HG03066 (cell line): ENCODE data around the gene COX6B2.
"Not testable (repeated sequence)": the region's sequence is repeated elsewhere in the genome, so short reads cannot be mapped to it uniquely, and the experiment has no call there.

Experiments
- ATAC-seq: cut with Tn5 transposase; IDR thresholded peaks from one replicate; pipeline ENCODE4 v1.9.1; 2021; ENCODE audit warnings: low read depth; ENCODE audit not compliant: unreplicated experiment

COX6B2 gene

DNA sequence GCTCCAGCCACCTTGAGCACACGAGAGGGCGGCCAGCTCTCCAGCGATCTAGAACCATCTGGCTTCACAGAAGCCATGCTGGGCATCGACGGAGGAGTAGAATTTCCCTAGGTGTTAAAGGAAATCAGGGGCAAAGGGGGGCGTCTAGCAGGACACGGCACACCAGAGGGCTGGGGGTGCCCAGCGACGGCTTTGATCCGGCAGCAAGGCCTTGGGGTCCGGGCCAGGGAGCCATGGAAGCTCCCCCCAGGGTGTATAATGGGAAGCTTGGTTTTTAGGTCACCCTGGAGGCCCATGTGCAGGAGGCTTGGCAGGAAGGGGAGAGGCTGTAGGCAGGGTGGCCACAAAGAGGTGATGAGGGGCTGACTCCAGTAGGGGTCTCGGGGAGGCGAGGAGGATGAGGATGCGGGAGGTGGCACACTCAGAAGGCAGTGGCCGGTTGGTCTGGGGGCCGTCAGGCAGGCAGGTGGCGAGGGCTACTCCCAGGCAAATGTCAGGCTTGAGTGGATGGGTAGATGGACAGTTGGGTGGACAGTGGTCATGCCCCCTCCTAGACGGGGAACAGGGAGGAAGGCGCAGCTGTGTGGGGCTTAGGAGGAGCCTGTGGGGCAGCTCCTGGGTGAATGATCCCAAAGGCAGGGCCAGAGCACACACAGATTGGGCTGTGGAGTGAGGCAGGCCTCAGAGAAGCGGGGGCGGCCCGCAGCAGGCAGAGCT lies 9.3 kb downstream of the COX6B2 start:
- ATAC-seq: no peak

DNA sequence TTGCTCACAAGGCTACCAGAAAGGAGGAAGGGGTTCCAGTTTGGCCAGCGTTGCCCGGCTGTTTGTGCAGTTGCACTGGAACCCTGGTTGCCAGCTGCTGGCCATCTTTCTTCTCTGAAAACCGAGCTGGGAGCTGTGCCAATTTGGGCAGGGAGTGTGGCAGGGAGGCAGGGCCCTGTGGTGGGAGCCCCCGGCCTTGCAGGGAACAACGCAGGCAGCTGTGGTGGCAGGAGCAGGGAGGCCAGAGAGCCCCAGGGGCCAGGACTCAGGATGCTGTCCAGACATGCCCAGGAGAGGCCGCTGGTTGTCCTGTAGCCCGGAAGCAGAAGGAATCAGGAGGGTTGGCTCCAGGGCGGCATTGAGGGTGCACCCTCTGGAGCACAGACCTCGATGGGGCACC lies 10.1 kb downstream of the COX6B2 start:
- no peak for ATAC-seq

DNA sequence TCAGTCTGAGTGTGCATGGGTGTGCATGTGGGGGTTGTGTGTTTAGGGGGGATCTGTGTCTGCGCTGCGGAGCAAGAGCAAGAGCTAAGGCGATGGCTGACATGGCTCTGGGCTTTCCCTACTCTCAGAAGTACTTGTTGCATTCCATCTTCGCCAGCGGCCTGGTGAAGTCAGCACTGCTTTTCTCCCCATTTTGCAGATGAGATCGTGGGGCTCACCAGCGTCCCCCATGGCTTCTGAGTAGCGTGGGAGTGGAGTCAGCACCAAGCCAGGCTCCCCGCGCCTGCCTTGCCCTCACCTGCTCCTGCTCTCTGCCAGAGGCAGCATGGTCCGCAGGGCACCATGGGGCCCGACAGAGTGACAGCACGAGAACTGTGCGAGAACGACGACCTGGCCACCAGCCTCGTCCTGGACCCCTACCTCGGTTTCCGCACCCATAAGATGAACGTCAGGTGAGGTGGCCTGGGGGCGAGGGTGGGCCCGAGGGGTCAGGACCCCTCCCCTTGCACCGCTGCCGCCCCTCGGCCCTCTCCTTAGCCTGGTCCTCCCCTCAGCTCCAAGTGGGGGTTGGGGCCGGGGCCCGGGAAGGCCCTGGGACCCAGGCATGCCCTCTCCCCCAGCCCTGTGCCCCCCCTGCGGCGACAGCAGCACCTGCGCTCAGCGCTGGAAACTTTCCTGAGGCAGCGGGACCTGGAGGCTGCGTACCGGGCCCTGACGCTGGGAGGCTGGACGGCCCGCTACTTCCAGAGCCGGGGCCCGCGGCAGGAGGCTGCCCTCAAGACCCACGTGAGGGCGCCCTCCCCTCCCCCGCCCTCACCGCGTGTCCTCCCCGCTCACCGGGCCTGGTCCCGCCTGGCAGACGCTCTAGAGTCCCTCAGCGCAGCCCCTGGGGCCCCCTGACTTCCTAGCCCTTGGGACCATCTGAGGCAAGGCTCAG lies 12.7 kb downstream of the COX6B2 start:
- ATAC-seq: no peak

DNA sequence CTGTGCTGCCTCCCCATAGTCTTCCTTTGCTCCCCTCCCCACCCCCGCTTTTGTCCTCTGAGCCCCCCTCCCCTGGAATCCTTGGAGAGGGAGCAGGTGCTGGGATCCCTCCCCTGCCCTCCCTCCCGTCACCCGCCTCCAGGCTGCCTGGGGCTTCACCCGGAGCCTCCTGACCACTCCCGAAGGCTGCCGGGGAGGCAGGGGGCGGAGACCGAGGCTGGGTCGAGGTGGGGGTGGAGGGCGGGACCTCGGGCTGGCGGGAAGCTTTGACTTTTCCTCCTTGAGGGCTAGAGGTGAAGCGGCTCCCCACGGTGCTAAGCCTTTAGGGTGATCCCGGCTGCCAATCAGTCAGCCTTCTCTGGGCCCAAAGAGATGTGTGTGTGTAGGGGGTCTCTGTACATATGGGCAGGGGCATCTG lies 13.3 kb downstream of the COX6B2 start:
- no peak for ATAC-seq

DNA sequence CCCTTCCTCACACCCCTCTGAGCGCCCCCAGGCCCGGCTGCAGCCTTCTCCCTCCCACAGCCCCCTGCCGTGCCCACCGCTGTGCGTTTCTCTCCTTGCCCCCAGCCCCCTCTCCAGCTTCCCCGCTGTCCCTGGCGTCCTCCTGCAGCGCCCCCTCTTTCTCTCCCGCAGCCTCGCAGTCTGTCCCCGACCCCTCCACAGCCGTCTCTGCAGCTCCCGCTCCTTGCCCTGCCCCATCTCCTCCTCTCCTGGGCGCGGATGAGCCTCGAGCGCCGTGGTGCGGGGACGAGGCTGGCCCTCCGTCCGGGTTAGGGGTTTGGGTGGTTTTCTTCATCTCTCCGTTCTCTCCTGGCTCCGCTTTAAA lies 13.8 kb downstream of the COX6B2 start:
- ATAC-seq: no peak

DNA sequence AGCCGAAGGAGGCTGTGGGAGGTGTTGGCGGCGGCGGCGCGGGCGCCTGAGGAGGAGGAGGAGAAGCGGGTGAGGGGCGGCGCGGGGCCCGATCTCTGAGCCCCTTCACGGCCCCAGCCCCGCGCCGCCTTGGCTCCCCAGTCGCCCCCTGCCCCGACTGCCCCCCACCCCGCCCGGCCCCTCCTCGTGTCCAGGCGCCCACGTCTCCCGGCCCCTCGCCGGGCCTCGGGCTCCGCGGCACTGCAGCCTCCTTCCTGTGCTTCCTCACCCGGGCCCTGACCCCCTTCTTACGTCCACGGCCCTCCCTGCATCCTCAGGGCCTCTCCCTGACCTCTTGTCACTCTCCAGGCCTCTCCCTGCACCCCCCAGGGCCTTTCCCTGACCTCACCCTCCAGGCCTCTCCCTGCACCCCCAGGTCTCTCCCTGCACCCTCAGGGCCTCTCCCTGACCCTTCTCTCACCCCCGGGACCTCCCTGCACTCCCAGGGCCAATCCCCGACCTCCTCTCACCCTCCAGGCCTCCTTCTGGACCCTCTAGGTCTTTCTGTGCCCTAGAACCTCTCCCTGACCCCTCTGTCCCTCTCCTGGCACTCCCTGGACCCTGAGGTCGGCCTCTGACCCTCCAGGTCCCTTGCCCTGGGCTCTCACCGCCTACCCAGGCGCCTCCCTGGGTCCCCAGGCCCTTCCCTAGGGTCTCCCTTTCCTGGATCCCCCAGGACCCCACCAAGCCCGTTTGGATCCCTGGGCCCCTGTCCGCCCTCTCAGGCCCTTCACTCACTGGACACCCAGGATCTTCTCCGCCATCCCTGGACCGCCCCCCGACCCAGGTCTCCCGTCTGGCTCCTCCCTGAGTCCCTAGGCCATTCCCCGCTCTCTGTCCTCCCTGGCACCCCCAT lies 14.4 kb downstream of the COX6B2 start:
- ATAC-seq: no peak

DNA sequence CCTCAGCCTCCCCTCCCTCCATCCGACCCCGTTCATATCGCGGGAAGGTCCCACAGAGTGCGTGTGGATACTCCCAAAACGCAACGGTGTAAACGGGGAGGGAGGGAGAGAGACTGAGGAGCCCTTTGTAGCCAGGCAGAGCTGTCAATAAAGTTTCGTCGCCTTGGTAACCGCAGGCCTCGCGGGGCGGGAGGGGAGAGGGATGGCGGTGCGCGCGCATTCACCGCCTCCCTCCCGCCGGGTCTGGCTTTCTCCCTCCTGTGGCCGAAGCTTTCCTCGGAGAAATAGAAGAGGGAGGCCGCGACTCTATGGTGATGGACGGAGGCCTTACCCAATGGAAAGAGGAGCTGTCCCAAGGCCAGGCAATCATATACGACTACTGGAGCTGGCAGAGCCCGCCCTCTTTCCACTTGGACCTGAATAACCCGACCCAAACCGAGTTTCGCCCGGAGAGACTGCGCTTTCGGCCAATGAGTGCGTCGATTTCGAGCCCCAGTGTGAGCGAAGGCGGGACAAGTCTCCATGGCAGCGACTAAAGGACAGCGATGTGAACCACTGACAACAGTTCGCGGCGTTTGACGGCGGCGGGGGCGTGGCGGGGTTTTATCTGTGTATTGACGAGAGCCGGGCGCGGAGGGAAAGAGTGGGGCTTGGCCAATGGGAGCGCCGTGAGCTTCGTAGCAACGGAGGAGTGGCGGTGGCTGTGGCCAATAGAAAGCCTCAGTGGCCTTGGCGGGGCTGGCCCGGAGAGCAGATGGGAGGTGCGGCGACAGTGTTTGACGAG lies 15.2 kb downstream of the COX6B2 start, which contains the start of gene KMT5C:
KMT5C (plus strand) TSS at position 772 of the 784 bp plus-strand sequence. CDS start 2,061 bp downstream, outside the sequence.
- peak; percentile 80 for ATAC-seq

DNA sequence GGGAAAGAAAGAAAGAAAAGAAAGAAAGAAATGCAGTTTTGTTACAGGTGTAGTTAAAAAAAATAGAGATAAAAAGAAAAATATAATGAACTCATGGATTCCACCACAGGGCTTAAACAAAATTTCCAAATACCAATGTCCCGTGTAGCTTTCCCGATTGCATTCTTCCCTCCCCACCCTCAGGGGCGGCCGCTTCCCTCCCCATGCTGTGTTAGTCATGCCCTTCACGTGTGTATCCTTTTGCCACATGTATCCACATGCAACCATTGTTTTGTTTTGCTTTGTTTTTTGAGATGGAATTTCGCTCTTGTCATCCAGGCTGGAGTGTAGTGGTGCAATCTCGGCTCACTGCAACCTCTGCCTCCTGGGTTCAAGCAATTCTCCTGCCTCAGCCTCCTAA lies 18.4 kb downstream of the COX6B2 start:
- ATAC-seq: no peak

DNA sequence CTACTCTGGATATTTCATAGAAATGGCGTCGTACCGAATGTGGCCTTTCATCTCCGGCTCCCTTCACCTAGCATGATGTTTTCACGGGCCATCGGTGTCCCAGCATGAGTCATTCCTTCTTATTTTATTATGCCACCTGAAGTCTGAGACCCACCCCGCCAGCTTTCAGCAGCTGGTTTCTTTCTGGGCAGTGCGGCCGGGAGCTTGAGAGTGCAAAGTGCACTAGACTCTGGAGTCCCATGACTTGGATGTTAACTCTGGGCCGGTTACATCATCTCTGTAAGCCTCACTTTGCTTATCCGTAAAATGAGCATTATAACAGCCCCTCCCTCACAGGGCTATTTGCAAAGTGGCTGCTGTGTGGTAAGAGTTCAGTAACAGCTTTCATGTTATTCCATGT lies 20.6 kb downstream of the COX6B2 start:
- no peak for ATAC-seq

DNA sequence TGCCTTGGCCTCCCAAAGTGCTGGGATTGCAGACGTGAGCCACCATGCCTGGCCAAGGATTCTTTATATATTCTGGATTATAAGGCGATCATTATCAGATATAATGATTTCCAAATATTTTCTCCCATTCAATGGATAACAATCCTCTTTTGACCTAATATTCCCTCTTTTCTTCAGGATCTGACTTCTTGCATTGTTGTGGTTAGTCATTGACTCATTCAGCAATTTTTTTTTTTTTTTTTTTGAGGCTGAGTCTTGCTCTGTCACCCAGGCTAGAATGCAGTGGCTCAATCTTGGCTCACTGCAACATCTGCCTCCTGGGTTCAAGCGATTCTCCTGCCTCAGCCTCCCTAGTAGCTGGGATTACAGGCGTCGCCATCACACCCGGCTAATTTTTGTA lies 24.7 kb downstream of the COX6B2 start:
- ATAC-seq: not testable (repeated sequence)

DNA sequence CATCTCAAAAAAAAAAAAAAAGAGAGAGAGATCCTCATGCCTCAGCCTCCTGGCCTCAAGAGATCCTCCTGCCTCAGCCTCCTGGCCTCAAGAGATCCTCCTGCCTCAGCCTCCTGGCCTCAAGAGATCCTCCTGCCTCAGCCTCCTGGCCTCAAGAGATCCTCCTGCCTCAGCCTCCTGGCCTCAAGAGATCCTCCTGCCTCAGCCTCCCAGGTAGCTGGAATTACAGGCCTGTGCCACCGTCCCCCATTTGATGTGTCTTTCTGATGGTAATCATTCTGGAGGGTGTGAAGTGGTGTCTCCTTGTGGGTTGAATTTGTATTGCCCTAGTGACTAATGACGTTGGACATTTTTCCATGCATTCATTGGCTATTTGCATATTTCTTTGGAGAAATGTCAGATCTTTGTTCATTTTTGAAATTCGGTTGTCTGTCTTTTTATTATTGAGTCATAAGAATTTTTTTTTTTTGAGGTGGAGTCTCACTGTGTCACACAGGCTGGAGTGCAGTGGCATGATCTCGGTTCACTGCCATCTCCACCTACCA lies 25.7 kb downstream of the COX6B2 start:
- not testable (repeated sequence) for ATAC-seq

DNA sequence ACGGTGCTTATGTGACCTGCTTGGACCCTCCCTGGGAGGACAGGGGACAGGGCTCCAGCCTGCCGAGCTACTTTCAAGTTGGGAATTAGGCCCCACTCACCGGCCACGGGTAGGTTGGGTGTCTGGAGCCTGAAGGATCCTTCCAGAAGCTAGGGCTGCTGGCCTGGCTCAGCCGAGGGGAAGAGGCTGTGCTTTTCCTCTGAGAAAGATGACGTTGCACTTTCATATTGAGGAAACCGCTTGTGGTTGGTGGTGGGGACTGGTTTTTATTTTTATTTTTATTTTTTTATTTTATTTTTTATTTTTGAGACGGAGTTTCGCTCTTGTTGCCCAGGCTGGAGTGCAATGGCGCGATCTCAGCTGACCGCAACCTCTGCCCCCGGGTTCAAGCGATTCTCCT lies 29.3 kb downstream of the COX6B2 start, which contains the start of gene TMEM150B:
TMEM150B (minus strand) TSS at position 170 of the 400 bp plus-strand sequence. CDS start 4,305 bp downstream, outside the sequence.
- ATAC-seq: no peak

DNA sequence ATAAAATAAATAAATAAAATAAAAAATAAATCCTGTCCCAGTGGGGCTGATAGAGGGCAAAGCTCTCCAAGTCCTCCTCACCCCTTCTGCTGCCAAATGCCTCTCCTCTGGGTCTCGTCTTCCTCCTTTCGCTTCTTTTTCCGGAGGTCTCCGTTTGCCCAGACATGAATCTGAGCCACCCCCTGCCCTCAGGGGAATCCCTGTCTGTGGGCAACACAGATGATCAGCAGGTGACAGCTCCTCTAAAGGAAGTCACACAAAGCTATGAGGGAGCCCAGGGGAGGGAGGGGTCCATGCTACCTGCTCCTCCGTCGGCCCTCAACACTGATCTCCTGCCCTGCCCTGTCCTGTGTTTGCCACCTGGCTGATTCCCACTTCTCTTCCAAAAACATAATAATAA lies 29.9 kb downstream of the COX6B2 start:
- ATAC-seq: no peak

DNA sequence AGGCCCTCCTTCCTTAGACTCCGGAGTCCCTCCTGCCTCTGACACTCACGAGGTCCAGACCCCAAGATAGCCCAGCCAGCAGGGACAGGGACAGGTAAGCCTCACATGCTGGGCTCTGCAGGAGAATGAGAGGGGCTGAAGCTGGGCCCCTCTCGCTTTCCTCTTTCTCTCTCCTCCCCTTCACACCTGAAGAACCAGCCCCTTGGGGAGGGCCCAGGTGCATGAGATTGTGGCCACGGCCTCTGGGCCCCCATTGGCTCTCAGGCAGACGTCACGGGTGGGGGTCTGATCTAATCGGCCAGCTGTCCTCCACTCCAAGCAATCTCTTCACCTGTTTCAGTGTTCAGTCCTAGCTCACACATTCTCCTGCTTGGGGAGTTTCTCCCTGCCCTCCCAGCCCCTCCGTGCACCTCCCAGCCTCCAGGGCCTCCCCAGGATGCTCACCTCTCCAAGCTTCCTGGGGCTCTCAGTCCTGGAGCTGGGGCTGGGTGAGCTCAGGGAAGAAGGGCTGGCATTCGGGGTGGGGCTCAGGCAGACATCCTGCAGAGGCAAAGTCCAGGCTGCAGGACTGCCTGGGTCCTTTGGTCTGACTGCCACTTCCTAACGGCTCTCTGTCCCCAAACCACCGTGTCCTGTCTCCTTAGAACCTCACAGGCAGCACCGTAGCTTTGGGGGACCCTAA lies 32.2 kb downstream of the COX6B2 start:
- no peak for ATAC-seq

DNA sequence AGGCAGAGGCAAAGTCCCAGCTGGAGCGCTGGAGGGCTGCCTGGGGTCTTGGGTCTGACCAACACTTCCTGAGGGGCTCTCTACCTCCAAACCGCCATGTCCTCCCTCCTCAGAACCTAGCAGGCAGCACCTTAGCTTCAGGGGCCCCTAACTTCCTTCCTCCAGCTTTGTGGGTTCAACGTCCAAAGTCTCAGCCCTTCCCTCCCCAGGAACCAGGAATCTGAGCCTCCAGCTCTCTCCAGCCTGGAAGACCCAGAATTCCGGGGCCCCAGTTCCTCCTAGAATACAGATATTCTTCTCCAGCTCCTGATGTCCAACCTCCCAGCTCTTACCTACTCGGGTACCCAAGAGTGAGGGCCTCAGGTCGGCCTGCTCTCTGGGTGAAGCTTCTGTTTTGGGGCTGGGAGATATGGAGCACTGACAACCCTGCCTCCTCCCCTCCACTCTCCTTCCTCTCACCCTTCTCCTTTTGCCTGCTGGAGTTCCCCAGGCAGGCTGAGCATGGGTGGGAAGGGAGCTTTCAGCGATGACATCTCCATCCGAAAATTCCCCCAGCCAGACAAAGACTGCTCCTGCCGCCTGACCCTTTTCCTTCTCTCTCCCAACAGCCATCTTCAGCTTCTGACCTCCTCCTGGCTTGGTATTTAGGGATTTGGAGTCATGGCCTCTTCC lies 32.9 kb downstream of the COX6B2 start:
- ATAC-seq: no peak

DNA sequence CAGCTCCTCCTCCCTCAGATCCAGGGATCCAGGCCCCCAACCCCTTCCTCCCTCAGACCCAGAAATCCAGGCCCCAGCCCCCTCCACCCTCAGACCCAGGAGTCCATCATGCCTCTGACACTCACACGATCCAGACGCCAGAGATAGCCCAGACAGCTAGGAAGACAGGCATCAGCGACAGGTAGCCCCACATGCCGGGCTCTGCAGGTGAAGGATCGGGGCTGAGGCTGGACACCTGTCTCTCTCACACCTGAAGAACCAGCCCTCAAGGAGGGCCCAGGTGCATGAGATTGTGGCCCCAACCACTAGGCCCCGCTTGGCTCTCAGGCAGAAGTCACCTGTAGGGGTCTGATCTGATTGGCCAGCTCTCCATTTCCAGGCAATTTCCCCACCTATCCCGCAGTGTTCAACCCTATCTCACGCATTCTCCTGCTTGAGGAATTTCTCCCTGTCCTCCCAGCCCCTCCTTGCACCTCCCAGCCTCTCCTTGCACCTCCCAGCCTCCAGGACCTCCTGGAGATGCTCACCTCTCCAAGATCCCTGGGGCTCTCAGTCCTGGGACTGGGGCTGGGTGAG lies 33.6 kb downstream of the COX6B2 start:
- no peak for ATAC-seq

DNA sequence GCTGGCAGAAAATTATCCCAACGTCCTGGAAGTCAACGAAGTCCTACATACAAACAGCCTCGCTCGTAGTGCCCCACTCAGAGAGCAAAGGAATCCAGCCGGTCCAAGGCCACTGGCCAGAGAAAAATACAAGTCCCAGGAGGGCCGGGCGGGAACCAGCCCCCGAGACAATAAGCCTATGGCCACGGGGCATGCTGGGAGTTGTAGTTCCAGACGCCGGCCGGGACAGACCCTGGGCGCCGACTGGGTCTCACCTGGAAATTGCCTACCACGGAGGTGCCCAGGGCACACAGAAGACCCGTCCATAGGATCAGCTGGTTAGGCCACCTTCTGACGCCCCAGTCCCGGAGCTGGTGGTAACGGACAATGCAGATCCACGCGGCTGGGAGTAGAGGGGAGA lies 34.7 kb downstream of the COX6B2 start:
- no peak for ATAC-seq

DNA sequence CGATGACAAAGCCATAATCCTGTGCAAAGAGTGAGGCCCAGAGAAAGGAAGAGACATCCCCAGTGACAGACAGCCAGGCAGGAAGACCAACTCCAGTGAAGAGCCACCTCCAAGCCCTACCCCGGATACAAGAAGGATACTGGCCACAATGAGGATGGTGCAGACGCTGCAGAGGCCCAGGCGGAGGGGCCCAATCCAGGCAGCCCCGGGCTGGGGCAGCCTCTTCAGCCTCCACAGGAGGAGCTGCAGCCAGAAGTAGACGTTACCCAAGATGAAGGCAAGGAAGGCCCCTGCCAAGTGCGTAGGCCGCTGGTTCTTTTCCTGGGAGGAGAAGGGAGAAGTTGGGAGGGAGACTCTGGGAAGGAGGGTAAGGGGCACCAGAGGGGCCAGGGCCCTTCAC lies 37.9 kb downstream of the COX6B2 start:
- ATAC-seq: no peak
